GM03348 (cell line): ENCODE results near the gene RPP30.

Experiments
- DNase-seq: peaks from one replicate; pipeline ENCODE4 v3.0.0; 2012; ENCODE audit warnings: low spot score

RPP30 gene

DNA sequence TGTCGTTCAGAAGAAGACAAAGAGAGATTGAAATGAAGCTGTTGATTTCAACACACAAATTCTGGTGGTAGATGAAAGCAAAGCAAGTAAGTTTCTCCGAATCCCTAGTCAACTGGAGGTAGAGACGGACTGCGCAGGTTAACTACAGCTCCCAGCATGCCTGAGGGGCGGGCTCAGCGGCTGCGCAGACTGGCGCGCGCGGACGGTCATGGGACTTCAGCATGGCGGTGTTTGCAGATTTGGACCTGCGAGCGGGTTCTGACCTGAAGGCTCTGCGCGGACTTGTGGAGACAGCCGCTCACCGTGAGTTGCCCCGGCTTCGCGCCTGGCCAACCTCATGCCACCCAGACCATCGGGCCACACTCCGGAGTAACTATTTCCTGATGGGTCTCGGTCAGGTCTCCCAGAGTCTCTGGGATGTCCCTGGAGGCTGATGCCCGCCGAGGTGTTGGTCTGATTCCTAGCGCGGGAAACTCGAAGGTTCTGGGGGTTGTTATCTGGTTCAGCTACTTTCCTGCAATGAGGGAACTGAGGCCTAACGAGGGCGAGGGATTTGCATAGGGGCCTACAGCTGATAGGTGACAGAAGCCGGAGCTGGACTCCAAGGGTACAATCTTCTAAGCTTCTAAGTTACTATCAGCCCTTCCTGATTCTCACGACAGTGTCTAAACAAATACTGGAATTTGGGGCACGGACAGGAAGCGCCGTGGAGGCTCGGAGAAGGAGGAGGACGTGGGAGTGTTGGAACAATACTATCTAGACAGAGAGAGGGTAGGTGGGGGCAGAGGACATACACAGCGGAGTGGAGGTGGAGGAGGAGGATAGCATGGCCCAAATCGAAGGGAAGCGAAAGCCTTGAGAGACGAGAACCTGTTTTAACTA, at the start of gene RPP30:
TSS of gene RPP30 (plus strand) at position 209 of the 882 bp plus-strand sequence. CDS start at position 222, 13 bp downstream.
- peak; percentile 93 for DNase-seq

GRCh38 chr10:90822508-90822907, 49.3 kb upstream of the RPP30 start:
- no peak for DNase-seq

GRCh38 chr10:90832111-90832510, 39.7 kb upstream of the RPP30 start:
- no peak for DNase-seq

DNA sequence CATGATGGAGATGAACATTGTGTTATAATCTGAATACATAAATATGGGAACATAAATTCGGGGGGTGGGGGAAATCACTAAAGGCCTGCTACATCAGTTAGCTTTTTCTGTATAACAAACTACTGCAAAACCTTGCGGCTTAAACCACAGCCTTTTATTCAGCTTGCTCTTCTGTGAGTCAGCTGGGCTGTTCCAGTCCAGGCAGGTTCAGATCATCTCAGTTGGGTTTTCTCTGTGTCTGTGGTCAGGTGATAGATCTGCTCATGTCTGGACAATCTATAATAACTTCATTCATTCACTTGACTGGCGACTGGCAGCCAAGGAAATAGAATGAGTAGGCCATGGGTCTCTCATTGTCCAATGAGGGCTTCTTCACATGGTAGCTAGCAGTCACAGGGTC, 37.4 kb upstream of the RPP30 start:
- DNase-seq, result no peak

DNA sequence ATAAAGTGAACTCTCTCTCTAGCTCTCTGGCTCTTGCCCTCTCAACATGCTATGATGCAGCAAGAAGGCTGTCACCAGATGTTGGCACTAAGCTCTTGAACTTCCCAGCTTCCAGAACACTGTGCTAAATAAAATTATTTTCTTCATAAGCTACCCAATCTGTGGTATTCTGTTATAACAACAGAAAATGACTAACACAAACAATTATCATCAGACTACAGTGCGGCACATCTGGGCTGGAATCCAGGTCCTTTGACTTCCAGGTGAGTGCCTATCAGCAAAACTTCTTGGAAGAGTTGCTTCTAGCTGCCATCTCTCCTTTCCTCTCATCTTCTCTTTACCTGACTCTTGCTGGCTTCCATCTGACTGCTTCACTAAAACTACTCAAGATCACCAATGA, 34.3 kb upstream of the RPP30 start:
- no peak for DNase-seq

DNA sequence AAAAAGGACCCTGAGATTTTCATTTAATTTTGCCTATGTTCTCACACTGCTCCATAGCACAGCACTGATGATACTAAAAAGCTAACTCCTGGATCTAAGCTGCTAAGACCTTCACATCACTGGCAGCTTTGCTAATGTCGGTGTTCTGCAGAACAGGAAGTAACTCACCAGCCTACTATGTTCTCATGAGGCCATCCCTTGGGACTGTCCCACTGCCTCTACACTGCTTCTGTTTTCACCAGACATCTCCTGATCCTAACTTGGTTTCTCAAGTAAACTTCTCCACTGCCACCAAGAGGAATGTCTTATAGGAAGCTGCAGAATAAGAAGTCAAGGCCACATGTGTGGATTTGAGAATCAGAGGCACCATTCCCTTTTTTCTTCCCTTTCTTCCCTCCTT, 29.0 kb upstream of the RPP30 start:
- no peak for DNase-seq

GRCh38 chr10:90845726-90846125, 26.0 kb upstream of the RPP30 start:
- DNase-seq, result no peak

DNA sequence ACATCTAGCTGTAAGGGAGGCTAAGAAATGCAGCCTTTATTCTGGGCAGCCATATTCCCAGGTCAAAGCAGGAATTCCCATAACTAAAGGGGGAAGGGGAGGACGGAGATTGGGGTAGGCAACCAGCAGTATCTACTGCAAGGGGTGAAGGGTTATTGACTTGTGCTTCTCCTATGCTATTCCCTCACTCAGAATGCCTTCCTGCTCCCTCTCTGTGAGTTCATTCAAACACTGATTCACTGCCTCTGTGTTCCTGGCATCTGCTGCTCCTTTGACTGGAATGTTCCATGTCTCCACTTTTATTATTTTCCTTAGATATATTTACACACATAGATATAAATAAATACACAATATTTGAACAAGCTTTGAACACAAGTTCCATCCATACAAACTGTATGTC, 25.0 kb upstream of the RPP30 start:
- DNase-seq, result no peak

- DNase-seq, result peak; percentile 35
These were observed 24.3 kb upstream of the RPP30 start for GRCh38 chr10:90847436-90847835.

DNA sequence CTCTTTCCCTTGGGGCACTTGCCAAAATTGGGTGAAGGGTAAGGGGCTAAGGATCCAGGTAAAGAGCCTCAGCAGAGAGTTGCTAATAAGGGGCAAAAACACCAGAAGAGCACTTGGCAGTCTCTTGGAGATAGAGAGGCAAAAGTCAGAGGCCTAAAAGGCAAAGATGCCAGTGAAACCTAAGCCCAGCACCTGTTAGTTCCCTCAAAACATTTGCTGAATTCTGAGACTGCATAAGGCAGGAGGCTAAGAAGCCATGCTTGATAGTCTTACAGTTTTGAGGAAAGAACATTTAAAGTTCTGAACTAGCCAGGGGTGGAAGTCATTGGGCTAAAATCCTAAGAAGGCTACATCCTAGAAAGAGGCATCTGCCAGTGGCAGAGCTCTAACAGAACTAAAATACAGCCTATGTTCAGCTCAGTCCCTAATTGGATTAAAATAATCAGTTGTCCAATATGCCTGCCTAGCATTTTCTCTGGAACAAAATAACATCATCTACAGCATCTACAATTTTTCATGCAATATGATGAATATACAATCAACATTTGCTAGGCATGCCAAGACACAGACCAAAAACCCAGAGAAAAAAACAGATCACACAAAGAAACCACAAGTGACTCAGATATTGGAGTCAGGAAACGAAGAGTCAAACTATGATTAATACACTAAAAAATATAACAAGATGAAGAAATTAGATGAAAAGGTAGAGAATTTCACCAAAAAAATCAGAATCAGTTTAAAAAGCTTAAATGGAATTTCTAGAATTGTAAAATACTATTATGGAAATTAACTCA, 21.6 kb upstream of the RPP30 start:
- DNase-seq, result peak; percentile 16

DNA sequence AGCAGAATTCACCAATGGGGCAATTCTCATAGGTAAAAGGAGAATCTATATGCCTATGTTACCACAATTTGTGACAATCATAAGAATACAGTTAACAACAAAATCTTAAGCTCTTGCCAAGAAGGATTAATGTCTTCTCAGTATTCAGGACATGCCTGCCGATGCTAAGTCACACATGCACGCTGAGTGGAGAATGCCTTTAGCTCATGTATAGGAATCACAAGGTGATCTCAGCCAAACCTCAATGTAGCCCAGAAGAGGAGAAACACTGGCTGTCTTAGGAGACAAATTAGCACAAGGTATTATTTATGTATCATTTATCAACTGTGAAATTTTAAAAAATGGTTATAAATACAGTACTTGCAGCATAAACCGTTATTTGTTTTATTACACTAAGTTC, 16.6 kb upstream of the RPP30 start:
- DNase-seq, result no peak

DNA sequence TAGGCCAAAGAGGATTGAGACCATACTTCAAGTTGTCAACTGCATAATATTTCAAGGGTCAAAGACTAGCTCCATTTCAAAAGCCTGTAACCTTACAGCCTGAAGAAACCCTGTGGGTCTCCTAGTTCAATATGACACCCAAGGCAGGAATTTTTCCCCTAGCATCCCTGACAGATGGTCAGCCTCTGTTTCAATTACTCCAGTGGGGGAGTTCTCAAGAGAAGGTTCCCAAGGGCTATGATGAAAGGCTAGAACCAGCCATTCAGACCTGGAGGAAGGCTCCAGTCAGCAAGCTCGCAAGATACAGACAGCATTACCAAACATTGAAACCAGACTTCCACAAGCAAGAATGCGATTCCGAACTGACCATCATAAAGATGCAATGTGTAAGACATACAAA, 15.5 kb upstream of the RPP30 start:
- no peak for DNase-seq

DNA sequence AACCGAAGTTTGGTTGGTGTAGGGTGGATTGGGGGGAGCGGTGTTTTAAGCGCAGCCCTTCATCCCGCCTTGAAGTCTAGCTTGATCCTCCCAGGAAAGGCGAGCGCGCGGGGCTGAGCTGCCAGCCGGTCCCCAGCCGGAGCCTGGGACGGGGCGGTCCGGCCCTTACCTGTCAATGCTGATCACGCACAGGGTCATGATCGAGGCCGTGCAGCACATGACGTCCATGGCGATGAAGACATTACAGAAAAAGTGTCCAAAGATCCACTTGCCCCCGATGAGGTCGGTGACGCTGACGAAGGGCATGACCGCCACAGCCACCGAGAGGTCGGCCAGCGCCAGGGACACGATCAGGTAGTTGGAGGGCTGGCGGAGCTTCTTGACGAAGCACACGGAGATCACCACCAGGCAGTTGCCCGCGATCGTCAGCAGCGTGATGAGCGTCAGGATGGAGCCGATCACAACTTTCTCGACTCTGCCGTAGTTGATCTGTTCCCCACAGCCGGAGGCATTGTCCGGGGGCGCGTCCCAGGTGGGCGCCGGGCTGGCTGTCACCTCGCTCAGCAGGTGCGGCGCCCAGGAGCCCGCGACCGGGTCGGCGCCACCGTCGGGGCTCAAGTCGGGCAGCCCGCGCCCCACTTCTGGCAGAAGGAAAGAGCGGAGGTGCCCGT, 14.7 kb upstream of the RPP30 start:
- no peak for DNase-seq

GRCh38 chr10:90857635-90858460, 13.9 kb upstream of the RPP30 start, which contains the start of gene HTR7:
Gene HTR7, minus strand, starts transcription at chr10:90858039. Its CDS starts 368 bp downstream, at chr10:90857671.
- peak; percentile 89 for DNase-seq

DNA sequence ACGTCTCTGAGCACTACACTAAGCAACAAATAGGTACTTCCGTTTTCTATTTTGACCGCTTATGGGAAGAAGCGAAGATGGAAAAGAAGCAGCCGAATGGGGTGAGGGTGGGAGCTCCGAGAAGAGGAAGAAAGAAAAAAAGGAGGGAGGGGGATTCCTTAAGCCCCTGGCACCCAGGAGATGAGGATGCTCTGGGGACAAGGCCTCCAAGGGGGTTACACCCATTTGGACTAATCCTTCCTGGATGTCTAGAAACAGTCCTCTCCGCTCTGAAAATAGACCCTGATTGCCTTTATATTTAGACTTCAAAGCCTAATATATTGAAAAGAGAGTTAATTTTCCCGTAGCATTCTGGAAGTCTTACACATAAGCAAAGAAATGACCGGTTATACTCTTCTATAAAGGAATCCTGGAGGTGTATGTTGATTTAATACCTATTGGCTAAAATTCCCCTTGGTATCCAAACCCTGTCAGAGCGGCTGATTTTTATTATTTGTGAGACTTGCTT, 13.3 kb upstream of the RPP30 start:
- DNase-seq, result no peak

- peak; percentile 13 for DNase-seq
These were observed 12.4 kb upstream of the RPP30 start for GRCh38 chr10:90859321-90859751.

DNA sequence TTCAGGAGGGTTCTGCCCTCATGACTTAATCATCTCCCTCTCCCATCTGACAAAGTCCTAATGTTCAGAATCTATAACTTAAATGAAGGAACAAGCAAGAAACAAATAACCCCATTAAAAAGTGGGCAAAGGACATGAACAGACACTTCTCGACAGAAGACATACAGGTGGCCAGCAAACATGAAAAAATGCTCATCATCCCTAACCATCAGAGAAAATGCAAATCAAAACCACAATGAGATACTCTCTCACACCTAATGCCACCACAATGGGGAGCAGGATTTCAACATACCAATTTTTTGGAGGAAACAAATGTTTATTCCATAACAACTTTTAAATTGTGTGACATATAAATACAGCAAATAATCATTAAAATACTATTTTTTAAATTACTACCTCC, 11.0 kb upstream of the RPP30 start:
- DNase-seq, result no peak

- DNase-seq, result peak; percentile 55
These were observed 8.8 kb upstream of the RPP30 start for GRCh38 chr10:90862908-90863514.

- peak; percentile 40 for DNase-seq
These were observed 6.4 kb upstream of the RPP30 start for GRCh38 chr10:90865401-90865800.

DNA sequence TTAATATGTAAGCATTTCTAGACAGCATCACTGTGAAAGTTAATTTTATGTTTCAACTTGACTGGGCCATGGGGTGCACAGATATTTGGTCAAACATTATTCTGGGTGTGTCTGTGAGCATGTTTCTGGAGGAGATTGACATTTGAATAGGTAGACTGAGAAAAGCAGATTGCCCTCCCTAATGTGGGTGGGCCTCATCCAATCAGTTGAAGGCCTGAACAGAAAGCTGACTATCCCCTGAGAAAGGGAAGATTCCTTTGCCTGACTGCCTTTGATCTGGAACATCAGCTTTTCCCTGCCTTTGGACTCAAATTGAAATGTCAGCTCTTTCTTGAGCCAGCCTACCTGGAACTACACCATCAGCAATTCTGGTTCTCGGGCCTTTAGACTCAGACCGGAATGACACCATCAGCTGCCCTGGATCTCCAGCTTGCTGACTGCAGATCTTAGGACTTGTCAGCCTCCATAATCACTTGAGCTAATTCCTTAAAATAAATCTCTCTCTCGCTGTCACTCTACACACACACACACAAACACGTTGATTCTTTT, 5.7 kb upstream of the RPP30 start:
- no peak for DNase-seq
